NCI-H1105 (cell line): Measurements from ENCODE around the gene GSE1.
A peak's percentile ranks its signal among the peaks of the same experiment; 100 is the strongest.

ENCODE experiments used
- DNase-seq: peaks from one replicate; lab custom pipeline; 2025; lab: John Stamatoyannopoulos, UW

Gene GSE1

GRCh38 chr16:85612801-85613603 is at the start of gene GSE1:
GSE1 (plus strand) TSS chr16:85613322; CDS start chr16:85613392, 70 bp downstream.
- peak; percentile 75 for DNase-seq

GRCh38 chr16:85563515-85564276 is 49.4 kb upstream of the GSE1 start:
- no peak for DNase-seq

GRCh38 chr16:85564277-85565051 is 48.7 kb upstream of the GSE1 start:
- DNase-seq: no peak

- no peak for DNase-seq
Measured at GRCh38 chr16:85565340-85565739, 47.8 kb upstream of the GSE1 start.

GRCh38 chr16:85565801-85566526 is 47.2 kb upstream of the GSE1 start:
- no peak for DNase-seq

GRCh38 chr16:85566561-85567100 is 46.5 kb upstream of the GSE1 start:
- DNase-seq: no peak

- DNase-seq: no peak
Measured at GRCh38 chr16:85567101-85567866, 45.8 kb upstream of the GSE1 start.

GRCh38 chr16:85567935-85568334 is 45.2 kb upstream of the GSE1 start:
- no peak for DNase-seq

- no peak for DNase-seq
Measured at GRCh38 chr16:85568519-85568918, 44.6 kb upstream of the GSE1 start.

- no peak for DNase-seq
Measured at GRCh38 chr16:85569039-85569614, 44.0 kb upstream of the GSE1 start.

- DNase-seq: peak; percentile 25
Measured at GRCh38 chr16:85569615-85570212, 43.4 kb upstream of the GSE1 start.

- no peak for DNase-seq
Measured at GRCh38 chr16:85570213-85570734, 42.8 kb upstream of the GSE1 start.

GRCh38 chr16:85570735-85571562 is 42.2 kb upstream of the GSE1 start:
- no peak for DNase-seq

- DNase-seq: no peak
Measured at GRCh38 chr16:85571563-85571812, 41.6 kb upstream of the GSE1 start.

- no peak for DNase-seq
Measured at GRCh38 chr16:85571813-85572619, 41.1 kb upstream of the GSE1 start.

- no peak for DNase-seq
Measured at GRCh38 chr16:85573045-85573695, 40.0 kb upstream of the GSE1 start.
